ENCODE measurements around the gene TCF15. TPM values are rescaled to one million over a fixed set of nuclear protein-coding genes. Genes with fewer than 3 reads are reported as not detected.

The TCF15 gene
- total RNA-seq: under 0.01 TPM in 1 of 2 replicates, not detected in the other

GRCh38 chr20:610130-611046, at the start of gene TCF15:
TCF15 (minus strand) TSS chr20:610309; CDS start chr20:610237, 72 bp downstream.

GRCh38 chr20:653110-653589, 43.0 kb upstream of the TCF15 start, which contains the start of gene SRXN1:
SRXN1 (minus strand) TSS chr20:653200; CDS start chr20:653185, 15 bp downstream.

Other genes with a start within 250 kb of the TCF15 start
- 16.1 and 64.2 TPM in 2 replicates for gene TRIB3, start 229.5 kb downstream of the TCF15 start, total RNA-seq
- 52.3 and 55.4 TPM in 2 replicates for gene RBCK1, start 202.0 kb downstream of the TCF15 start, total RNA-seq
- gene TBC1D20, start 147.8 kb downstream of the TCF15 start, total RNA-seq: 21.6 and 33.9 TPM in 2 replicates
- 74.7 and 78.2 TPM in 2 replicates for gene CSNK2A1, start 66.5 kb downstream of the TCF15 start, total RNA-seq
- gene SRXN1, start 42.9 kb upstream of the TCF15 start, total RNA-seq: 48.5 and 85.9 TPM in 2 replicates
- gene SCRT2, start 65.5 kb upstream of the TCF15 start, total RNA-seq: not detected in 2 replicates
- gene SLC52A3, start 158.2 kb upstream of the TCF15 start, total RNA-seq: not detected in 2 replicates
- 1.2 and 1.9 TPM in 2 replicates for gene FAM110A, start 223.4 kb upstream of the TCF15 start, total RNA-seq

Data from bronchial smooth muscle cell (primary cell).